ENCODE measurements around the gene MACROD2.

The MACROD2 gene

GRCh38 chr20:14219801-14220461 lies 224.6 kb downstream of the MACROD2 start:
- no peaks in the 10 kb centered on the region for H3K36me3 ChIP-seq (ENCODE audit: control insufficient read depth in 2 of 2, insufficient read depth in 1 of 2, low read length in 2 of 2)
- no peak for TF ChIP-seq HIC1 (tag by site-specific recombination; IDR thresholded peaks at IDR 0.05)
- TF ChIP-seq INSM2 (tag by site-specific recombination; IDR thresholded peaks at IDR 0.05): no peak
- no peak for TF ChIP-seq PRDM4 (tag by site-specific recombination; IDR thresholded peaks at IDR 0.05)
- TF ChIP-seq ZNF16 (tag by site-specific recombination; IDR thresholded peaks at IDR 0.05; ENCODE audit: low read depth): no peak
- no peak for TF ChIP-seq ZNF513 (tag by site-specific recombination; IDR thresholded peaks at IDR 0.05)
- no peak for TF ChIP-seq KLF10 (tag by site-specific recombination; IDR thresholded peaks at IDR 0.05)
- peak; percentile 83 for TF ChIP-seq KLF1 (tag by site-specific recombination; IDR thresholded peaks at IDR 0.05)
- TF ChIP-seq ZNF174 (tag by site-specific recombination; IDR thresholded peaks at IDR 0.05): no peak
- TF ChIP-seq WT1 (tag by site-specific recombination; IDR thresholded peaks at IDR 0.05): 0 out of 2 replicates have a peak, but pooled peaks have one; percentile 30
- TF ChIP-seq KLF17 (tag by site-specific recombination; IDR thresholded peaks at IDR 0.05): peak; percentile 47; the same call in 1 of the 2 replicates
- H3K4me1 ChIP-seq (ENCODE audit: control insufficient read depth, insufficient read depth, low read length): no peaks in the 10 kb centered on the region
- H3K9me3 ChIP-seq (ENCODE audit: control insufficient read depth, insufficient read depth, low read depth, low read length): no peaks in the 10 kb centered on the region
- ChIA-PET POLR2A (no interaction called here), CTCF (interaction anchor here (0.6 to 0.9 kb wide), 3 partner anchors 8 to 105 kb away, joined by 3 to 5 read pairs (median 5); no protein-coding TSS in a partner anchor)
- H3K27ac ChIP-seq (ENCODE audit: extremely low read depth, low read depth, low read length): no peak overlapping the region
- no peak overlapping the region for H3K4me3 ChIP-seq (ENCODE audit: low read depth, low read length)

GRCh38 chr20:14220986-14221385 lies 225.7 kb downstream of the MACROD2 start:
- Histone ChIP-seq H3K4me1 (ENCODE audit: control insufficient read depth, insufficient read depth, low read length) (no peaks in the 10 kb centered on the region), H3K4me3 (ENCODE audit: low read depth, low read length) (no peak overlapping the region), H3K9me3 (ENCODE audit: control insufficient read depth, insufficient read depth, low read depth, low read length) (no peaks in the 10 kb centered on the region), H3K36me3 (ENCODE audit: control insufficient read depth in 2 of 2, insufficient read depth in 1 of 2, low read length in 2 of 2) (no peaks in the 10 kb centered on the region), H3K27ac (ENCODE audit: extremely low read depth, low read depth, low read length) (no peak overlapping the region)
- CTCF ChIA-PET: interaction anchor here (0.7 to 0.9 kb wide), 2 partner anchors 9 to 1064 kb away, joined by 3 to 5 read pairs; no protein-coding TSS in a partner anchor
- POLR2A ChIA-PET: no interaction called here
- TF ChIP-seq ZNF223 (tag by site-specific recombination; IDR thresholded peaks at IDR 0.05) (no peak), HIC1 (tag by site-specific recombination; IDR thresholded peaks at IDR 0.05) (no peak), REST (tag by site-specific recombination; IDR thresholded peaks at IDR 0.05) (no peak), ZNF585B (tag by site-specific recombination; IDR thresholded peaks at IDR 0.05) (no peak), KLF17 (tag by site-specific recombination; IDR thresholded peaks at IDR 0.05) (no peak), ZSCAN5A (tag by site-specific recombination; IDR thresholded peaks at IDR 0.05) (no peak)
